HL-60 (cell line): Measurements from ENCODE around the gene LIPE.

Experiments
- CTCF ChIP-seq: IDR thresholded peaks from one replicate; pipeline ENCODE4 v1.5.1; 2011; ENCODE audit warnings: low read length, control low read depth, inconsistent platforms; ENCODE audit not compliant: insufficient read depth
- GABPA ChIP-seq: IDR thresholded peaks from 2 replicates; pipeline ENCODE4 v1.6.1; 2012; ENCODE audit warnings: low read depth
- POLR2AphosphoS5 ChIP-seq: IDR thresholded peaks from 2 replicates; pipeline ENCODE4 v1.6.1; 2012; ENCODE audit warnings: low read depth
- SPI1 ChIP-seq: IDR thresholded peaks from 2 replicates; pipeline ENCODE4 v1.6.1; 2012; ENCODE audit warnings: low read depth, mild to moderate bottlenecking, borderline replicate concordance

GRCh38 chr19:42467183-42467760, 40.1 kb upstream of the LIPE start:
- TF ChIP-seq CTCF, result no peak
- no peak for TF ChIP-seq POLR2AphosphoS5
- TF ChIP-seq GABPA, result no peak
- TF ChIP-seq SPI1, result peak; percentile 38; the same call in 1 of the 2 replicates
